DND-41 (cell line): ENCODE data around the gene DNAJC6.

Experiments used
- ATAC-seq: fragments of 200-7000 bp; cut with Tn5 transposase; 3 replicates; pipeline ENCODE4 v1.9.1; 2021; ENCODE audit warnings: low read depth; ENCODE audit not compliant: insufficient read depth
- DNase-seq: peaks from one replicate; pipeline ENCODE4 v3.0.0-alpha.2; 2020
- H2AFZ ChIP-seq: 2 replicates; pipeline ENCODE4 v1.6.0; 2012; ENCODE audit warnings: low read depth, low read length
- H3K27ac ChIP-seq: 2 replicates; pipeline ENCODE4 v1.5.1; 2012; ENCODE audit warnings: low read length, inconsistent platforms
- H3K27me3 ChIP-seq: fragments of 200-600 bp; sonication (generic); 2 replicates; pipeline ENCODE4 v1.6.0; 2012; ENCODE audit warnings: low read length, mild to moderate bottlenecking, inconsistent platforms; ENCODE audit not compliant: insufficient read depth, poor library complexity
- H3K36me3 ChIP-seq: 2 replicates; pipeline ENCODE4 v1.5.1; 2012; ENCODE audit warnings: low read length, inconsistent platforms; ENCODE audit not compliant: insufficient read depth
- H3K4me1 ChIP-seq: 2 replicates; pipeline ENCODE4 v1.5.1; 2012; ENCODE audit warnings: mild to moderate bottlenecking, low read length; ENCODE audit not compliant: insufficient read depth
- H3K4me2 ChIP-seq: 2 replicates; pipeline ENCODE4 v1.6.0; 2012; ENCODE audit warnings: mild to moderate bottlenecking, moderate library complexity, low read length, inconsistent platforms; ENCODE audit not compliant: insufficient read depth
- H3K4me3 ChIP-seq, 2 experiments: fragments of 200-600 bp in 1 of 2; shearing (Covaris generic) in 1 of 2; 2 replicates each; pipeline ENCODE4 v1.5.1; 2012 to 2016; ENCODE audit warnings: inconsistent platforms in 2 of 2, low read length in 2 of 2, mild to moderate bottlenecking in 2 of 2, low read depth in 1 of 2, moderate library complexity in 1 of 2
- H3K79me2 ChIP-seq: 2 replicates; pipeline ENCODE4 v1.6.0; 2012; ENCODE audit warnings: low read length, inconsistent platforms; ENCODE audit not compliant: insufficient read depth
- H3K9ac ChIP-seq: 2 replicates; pipeline ENCODE4 v1.6.0; 2012; ENCODE audit warnings: low read depth, mild to moderate bottlenecking, inconsistent platforms, low read length, moderate library complexity
- H3K9me3 ChIP-seq: 2 replicates; pipeline ENCODE4 v1.5.1; 2012; ENCODE audit warnings: low read length, moderate library complexity, mild to moderate bottlenecking, inconsistent platforms; ENCODE audit not compliant: insufficient read depth, severe bottlenecking
- H4K20me1 ChIP-seq: 2 replicates; pipeline ENCODE4 v1.6.0; 2012; ENCODE audit warnings: low read length; ENCODE audit not compliant: insufficient read depth
- CTCF ChIP-seq: IDR thresholded peaks from 2 replicates; pipeline ENCODE4 v1.5.1; 2012; ENCODE audit warnings: borderline replicate concordance, low read length, moderate library complexity, mild to moderate bottlenecking; ENCODE audit not compliant: poor library complexity, severe bottlenecking; ENCODE audit errors: extremely low read depth
- EZH2 ChIP-seq: IDR thresholded peaks from 3 replicates; pipeline ENCODE4 v1.6.1; 2012; ENCODE audit warnings: borderline replicate concordance, low read depth, mild to moderate bottlenecking, moderate library complexity, low read length, inconsistent platforms; ENCODE audit not compliant: severe bottlenecking

The DNAJC6 gene

GRCh38 chr1:65392497-65392896, 83.2 kb downstream of the DNAJC6 start:
- Histone ChIP-seq H4K20me1 (no peaks in the 10 kb centered on the region), H3K4me1 (no peaks in the 10 kb centered on the region), H2AFZ (no peak overlapping the region), H3K79me2 (no peaks in the 10 kb centered on the region), H3K27me3 (no peaks in the 10 kb centered on the region), H3K4me3 (no peak overlapping the region), H3K36me3 (peaks cover 25% of the 10 kb centered on the region; the same call in 1 of the 2 replicates), H3K27ac (no peak overlapping the region), H3K9me3 (no peaks in the 10 kb centered on the region), H3K9ac (no peak overlapping the region), H3K4me2 (no peak overlapping the region)
- DNase-seq (no peak), ATAC-seq (no peak)
- TF ChIP-seq CTCF (no peak), EZH2 (no peak)

- TF ChIP-seq EZH2: no peak
- TF ChIP-seq CTCF: no peak
- Histone ChIP-seq H3K9me3 (no peaks in the 10 kb centered on the region), H2AFZ (no peak overlapping the region), H3K36me3 (peaks cover 25% of the 10 kb centered on the region; the same call in 1 of the 2 replicates), H4K20me1 (no peaks in the 10 kb centered on the region), H3K4me2 (no peak overlapping the region), H3K79me2 (no peaks in the 10 kb centered on the region), H3K27me3 (no peaks in the 10 kb centered on the region), H3K27ac (no peak overlapping the region), H3K4me1 (no peaks in the 10 kb centered on the region), H3K4me3 (no peak overlapping the region), H3K9ac (no peak overlapping the region)
- ATAC-seq (peak; percentile 55; the same call in 1 of the 3 replicates), DNase-seq (no peak)
Measured at GRCh38 chr1:65393347-65393746, 84.0 kb downstream of the DNAJC6 start.

- Histone ChIP-seq H4K20me1 (no peaks in the 10 kb centered on the region), H3K4me3 (no peak overlapping the region), H3K27ac (no peak overlapping the region), H3K4me1 (no peaks in the 10 kb centered on the region), H3K27me3 (no peaks in the 10 kb centered on the region), H2AFZ (no peak overlapping the region), H3K9me3 (no peaks in the 10 kb centered on the region), H3K4me2 (no peak overlapping the region), H3K79me2 (no peaks in the 10 kb centered on the region), H3K36me3 (peaks cover 25% of the 10 kb centered on the region; the same call in 1 of the 2 replicates), H3K9ac (no peak overlapping the region)
- TF ChIP-seq CTCF: no peak
- TF ChIP-seq EZH2: no peak
- ATAC-seq (no peak), DNase-seq (no peak)
Measured at GRCh38 chr1:65393928-65394327, 84.6 kb downstream of the DNAJC6 start.
